ENCODE measurements around the gene CCDC192. TPM values are rescaled to one million over a fixed set of nuclear protein-coding genes. Genes with fewer than 3 reads are reported as not detected.
"Not testable (repeated sequence)": the region's sequence is repeated elsewhere in the genome, so short reads cannot be mapped to it uniquely, and the experiment has no call there.

CCDC192 gene
- total RNA-seq, 1 experiment from 2014 or later = not detected

GRCh38 chr5:127699416-127699815, 3.8 kb upstream of the CCDC192 start:
- no peak for DNase-seq (ENCODE audit: low spot score)

- no peak for DNase-seq (ENCODE audit: low spot score)
Measured at GRCh38 chr5:127700237-127700766, 2.9 kb upstream of the CCDC192 start.

- DNase-seq (ENCODE audit: low spot score) = no peak
Measured at GRCh38 chr5:127702434-127702833, 757 bp upstream of the CCDC192 start.

GRCh38 chr5:127705120-127705892, 2.1 kb downstream of the CCDC192 start:
- DNase-seq (ENCODE audit: low spot score) = peak; percentile 82

- DNase-seq (ENCODE audit: low spot score) = no peak
Measured at GRCh38 chr5:127706691-127707090, 3.5 kb downstream of the CCDC192 start.

- no peak for DNase-seq (ENCODE audit: low spot score)
Measured at GRCh38 chr5:127707209-127707608, 4.0 kb downstream of the CCDC192 start.

GRCh38 chr5:127713083-127713482, 9.9 kb downstream of the CCDC192 start:
- DNase-seq (ENCODE audit: low spot score) = not testable (repeated sequence)

- DNase-seq (ENCODE audit: low spot score) = no peak
Measured at GRCh38 chr5:127718181-127718580, 15.0 kb downstream of the CCDC192 start.

GRCh38 chr5:127723571-127723970, 20.4 kb downstream of the CCDC192 start:
- DNase-seq (ENCODE audit: low spot score) = peak; percentile 38

GRCh38 chr5:127725673-127726072, 22.5 kb downstream of the CCDC192 start:
- DNase-seq (ENCODE audit: low spot score) = no peak

GRCh38 chr5:127732963-127733362, 29.8 kb downstream of the CCDC192 start:
- DNase-seq (ENCODE audit: low spot score) = no peak

GRCh38 chr5:127739348-127739747, 36.2 kb downstream of the CCDC192 start:
- not testable (repeated sequence) for DNase-seq (ENCODE audit: low spot score)

- no peak for DNase-seq (ENCODE audit: low spot score)
Measured at GRCh38 chr5:127739807-127740384, 36.7 kb downstream of the CCDC192 start.

- no peak for DNase-seq (ENCODE audit: low spot score)
Measured at GRCh38 chr5:127741412-127741811, 38.2 kb downstream of the CCDC192 start.

- no peak for DNase-seq (ENCODE audit: low spot score)
Measured at GRCh38 chr5:127744241-127744640, 41.0 kb downstream of the CCDC192 start.

GRCh38 chr5:127746756-127747155, 43.6 kb downstream of the CCDC192 start:
- DNase-seq (ENCODE audit: low spot score) = no peak

- not testable (repeated sequence) for DNase-seq (ENCODE audit: low spot score)
Measured at GRCh38 chr5:127752503-127753265, 49.5 kb downstream of the CCDC192 start.

- DNase-seq (ENCODE audit: low spot score) = no peak
Measured at GRCh38 chr5:127754259-127754658, 51.1 kb downstream of the CCDC192 start.

GRCh38 chr5:127754706-127755105, 51.5 kb downstream of the CCDC192 start:
- DNase-seq (ENCODE audit: low spot score) = no peak

GRCh38 chr5:127757576-127757975, 54.4 kb downstream of the CCDC192 start:
- peak; percentile 67 for DNase-seq (ENCODE audit: low spot score)

GRCh38 chr5:127758766-127759283, 55.6 kb downstream of the CCDC192 start:
- no peak for DNase-seq (ENCODE audit: low spot score)

- DNase-seq (ENCODE audit: low spot score) = no peak
Measured at GRCh38 chr5:127761869-127762268, 58.7 kb downstream of the CCDC192 start.
